Inflammatory macrophage treated with lipopolysaccharide for 1 hour (primary cell): Measurements from ENCODE around the gene LYSMD1.
A peak's percentile ranks its signal among the peaks of the same experiment; 100 is the strongest.

ENCODE experiments used
- DNase-seq, 2 donors: peaks; one replicate each; pipeline ENCODE4 v3.0.0-alpha.2; 2020 to 2022

LYSMD1 gene

GRCh38 chr1:151135433-151136385, 30.0 kb downstream of the LYSMD1 start:
- DNase-seq = no peak

- DNase-seq = no peak
Measured at GRCh38 chr1:151134991-151135390, 30.7 kb downstream of the LYSMD1 start.

GRCh38 chr1:151134396-151134795, 31.3 kb downstream of the LYSMD1 start:
- no peak for DNase-seq

- DNase-seq = no peak
Measured at GRCh38 chr1:151133018-151133806, 32.5 kb downstream of the LYSMD1 start.

GRCh38 chr1:151132335-151133017, 33.2 kb downstream of the LYSMD1 start:
- no peak for DNase-seq

GRCh38 chr1:151131701-151132334, 33.9 kb downstream of the LYSMD1 start:
- DNase-seq = no peak

GRCh38 chr1:151130987-151131586, 34.6 kb downstream of the LYSMD1 start:
- DNase-seq = peak; percentile 57 to 58

- no peak for DNase-seq
Measured at GRCh38 chr1:151128800-151129199, 36.9 kb downstream of the LYSMD1 start.

- DNase-seq = no peak
Measured at GRCh38 chr1:151124763-151125403, 40.8 kb downstream of the LYSMD1 start.

GRCh38 chr1:151113877-151114276, 51.8 kb downstream of the LYSMD1 start:
- no peak for DNase-seq
